Heart left ventricle (tissue), 13 donors: Measurements from ENCODE around the gene RHOH.

Source experiments
- POLR2A ChIP-seq, 2 donors: fragments of 450-650 bp; IDR thresholded peaks; one replicate each; pipeline ENCODE4 v1.6.1; 2017; ENCODE audit warnings: antibody characterized with exemption in 2 of 2, mild to moderate bottlenecking in 2 of 2, moderate library complexity in 2 of 2
- TF ChIP-seq, protein P1 (sequence below), 12 donors: fragments of 200-600 bp; sonication (generic) in 4 of 12; IDR thresholded peaks; one replicate each; pipeline versions ENCODE4 v1.5.0 to v1.8.0; 2018 to 2022; ENCODE audit warnings: antibody characterized with exemption in 12 of 12, mild to moderate bottlenecking in 5 of 12
- donor health status: ischemic (EF 13 %, LVEDD 7.1; RV severe dilation, severe dysfunction).
- donor health status: DM: no; HTN: yes; CAD: no.
- donor health status: DM: no; HTN: no; CAD: no.
- donor health status: ischemic (EF 25% LVEDD 6.9; RV normal size, moderate dysfunction).
- donor health status: ischemic (EF 25% LVEDD 5.7; RV mildly dilated, moderate dysfunction).
- donor health status: ischemic (EF 35%, LVEDD 5.7; RV mildly dilated, moderate dysfunction).
- donor health status: nonischemic (EF 11% LVEDD 7.7; RV severe dilation, severe dysfunction).
- donor health status: DM: yes; HTN: yes; CAD: no.
- donor health status: PGD.
- donor health status: ischemic (EF 29% LVEDD 5.4; RV normal size, mild dysfunction).
- donor health status: nonischemic (EF 23%, LVEDD 6.1; RV moderate dilation, normal function).

DNA sequence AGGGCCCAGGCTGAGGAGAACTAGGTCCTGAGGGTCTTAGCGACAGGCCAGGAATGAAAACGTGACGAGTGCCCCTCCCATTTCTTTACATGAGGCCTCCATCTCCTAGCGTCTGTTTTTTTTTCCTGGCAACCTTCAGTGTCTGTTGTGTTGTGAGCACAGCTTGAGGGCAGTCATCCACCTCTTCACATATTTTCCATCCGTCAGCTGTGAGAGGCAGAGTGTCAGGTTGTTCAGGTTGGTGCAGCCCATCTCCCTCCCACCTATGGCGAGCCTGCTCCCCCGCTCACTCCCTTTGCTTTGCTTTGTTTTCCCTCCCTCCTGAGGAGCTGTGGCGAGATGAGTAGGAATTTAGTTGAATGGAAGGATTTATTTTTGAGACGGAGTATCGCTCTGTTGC, 86.6 kb downstream of the RHOH start:
- TF ChIP-seq, protein P1, sequence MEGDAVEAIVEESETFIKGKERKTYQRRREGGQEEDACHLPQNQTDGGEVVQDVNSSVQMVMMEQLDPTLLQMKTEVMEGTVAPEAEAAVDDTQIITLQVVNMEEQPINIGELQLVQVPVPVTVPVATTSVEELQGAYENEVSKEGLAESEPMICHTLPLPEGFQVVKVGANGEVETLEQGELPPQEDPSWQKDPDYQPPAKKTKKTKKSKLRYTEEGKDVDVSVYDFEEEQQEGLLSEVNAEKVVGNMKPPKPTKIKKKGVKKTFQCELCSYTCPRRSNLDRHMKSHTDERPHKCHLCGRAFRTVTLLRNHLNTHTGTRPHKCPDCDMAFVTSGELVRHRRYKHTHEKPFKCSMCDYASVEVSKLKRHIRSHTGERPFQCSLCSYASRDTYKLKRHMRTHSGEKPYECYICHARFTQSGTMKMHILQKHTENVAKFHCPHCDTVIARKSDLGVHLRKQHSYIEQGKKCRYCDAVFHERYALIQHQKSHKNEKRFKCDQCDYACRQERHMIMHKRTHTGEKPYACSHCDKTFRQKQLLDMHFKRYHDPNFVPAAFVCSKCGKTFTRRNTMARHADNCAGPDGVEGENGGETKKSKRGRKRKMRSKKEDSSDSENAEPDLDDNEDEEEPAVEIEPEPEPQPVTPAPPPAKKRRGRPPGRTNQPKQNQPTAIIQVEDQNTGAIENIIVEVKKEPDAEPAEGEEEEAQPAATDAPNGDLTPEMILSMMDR (IDR thresholded peaks at IDR 0.05): no peak
- TF ChIP-seq POLR2A (IDR thresholded peaks at IDR 0.05): no peak
